SJSA1 (cell line): Measurements from ENCODE around the gene C6orf47. TPM values are rescaled to one million over a fixed set of nuclear protein-coding genes. Genes with fewer than 3 reads are reported as not detected.

Experiments
- DNase-seq, 2 experiments: peaks; one replicate each; pipeline ENCODE4 v3.0.0-alpha.2; 2015 to 2020; ENCODE audit warnings: low spot score in 2 of 2, low read depth in 1 of 2
- H3K27ac ChIP-seq: fragments of 250-450 bp; sonication (Bioruptor Pico); 2 replicates; pipeline ENCODE4 v1.5.1; 2020; ENCODE audit warnings: mild to moderate bottlenecking, moderate library complexity
- H3K27me3 ChIP-seq: fragments of 250-450 bp; sonication (Bioruptor Pico); replicated peaks from 2 replicates; pipeline ENCODE4 v1.5.1; 2020; ENCODE audit warnings: mild to moderate bottlenecking, moderate library complexity
- H3K36me3 ChIP-seq: fragments of 250-450 bp; sonication (Bioruptor Pico); 2 replicates; pipeline ENCODE4 v1.5.1; 2020; ENCODE audit warnings: mild to moderate bottlenecking
- H3K4me1 ChIP-seq: fragments of 250-450 bp; sonication (Bioruptor Pico); replicated peaks from 2 replicates; pipeline ENCODE4 v1.6.1; 2021; ENCODE audit warnings: mild to moderate bottlenecking
- H3K4me3 ChIP-seq: fragments of 250-450 bp; sonication (Bioruptor Pico); 2 replicates; pipeline ENCODE4 v1.5.1; 2020; ENCODE audit warnings: mild to moderate bottlenecking
- H3K9me3 ChIP-seq: fragments of 250-450 bp; sonication (Bioruptor Pico); replicated peaks from 2 replicates; pipeline ENCODE4 v1.5.1; 2020; ENCODE audit warnings: mild to moderate bottlenecking
- total RNA-seq: library from RNA; depleted of rRNA; stranded (reverse); fragments of >200 nt; shearing (Covaris generic); gene quantifications from 2 replicates; pipeline ENCODE4 v1.2.3, GENCODE V29; 2014

C6orf47 gene
- total RNA-seq, 1 experiment from 2014 or later = 23.7 TPM

- H3K4me1 ChIP-seq = peaks cover 11% of the 10 kb centered on the region
- peaks cover 16% of the 10 kb centered on the region for H3K36me3 ChIP-seq
- H3K9me3 ChIP-seq = no peaks in the 10 kb centered on the region; the same call in 1 of the 2 replicates
- no peak for DNase-seq
- H3K27me3 ChIP-seq = no peaks in the 10 kb centered on the region
- no peak overlapping the region for H3K27ac ChIP-seq
- no peak overlapping the region for H3K4me3 ChIP-seq
These were observed 17.4 kb upstream of the C6orf47 start for GRCh38 chr6:31677955-31678354.

GRCh38 chr6:31676904-31677303 is 16.3 kb upstream of the C6orf47 start:
- peaks cover 11% of the 10 kb centered on the region for H3K4me1 ChIP-seq
- no peaks in the 10 kb centered on the region for H3K27me3 ChIP-seq
- H3K9me3 ChIP-seq = no peaks in the 10 kb centered on the region; the same call in 1 of the 2 replicates
- H3K36me3 ChIP-seq = peaks cover 27% of the 10 kb centered on the region
- H3K4me3 ChIP-seq = no peak overlapping the region
- DNase-seq = no peak
- H3K27ac ChIP-seq = no peak overlapping the region

GRCh38 chr6:31676322-31676903 is 15.8 kb upstream of the C6orf47 start:
- no peak for DNase-seq
- Histone ChIP-seq H3K9me3 (no peaks in the 10 kb centered on the region; the same call in 1 of the 2 replicates), H3K4me1 (peaks cover 10% of the 10 kb centered on the region)

DNA sequence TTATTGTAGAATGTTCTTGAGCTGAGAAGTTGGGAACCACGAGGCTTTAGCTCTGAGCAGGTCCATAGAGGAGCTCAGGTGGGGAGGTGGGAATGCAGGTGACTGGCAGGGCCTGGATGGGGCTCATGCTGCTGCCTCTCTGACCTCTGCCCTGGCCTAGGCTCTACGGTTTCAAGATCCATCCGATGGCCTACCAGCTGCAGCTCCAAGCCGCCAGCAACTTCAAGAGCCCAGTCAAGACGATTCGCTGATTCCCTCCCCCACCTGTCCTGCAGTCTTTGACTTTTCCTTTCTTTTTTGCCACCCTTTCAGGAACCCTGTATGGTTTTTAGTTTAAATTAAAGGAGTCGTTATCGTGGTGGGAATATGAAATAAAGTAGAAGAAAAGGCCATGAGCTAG is 9.1 kb upstream of the C6orf47 start, which contains the start of gene LY6G5B:
Gene LY6G5B, plus strand, starts transcription at position 301 of the 400 bp plus-strand sequence. CDS start 975 bp downstream, outside the sequence.
- Histone ChIP-seq H3K4me1 (peaks cover 8% of the 10 kb centered on the region; the same call in 1 of the 2 replicates), H3K36me3 (peaks cover 81% of the 10 kb centered on the region), H3K4me3 (no peak within 1 kb of the TSS), H3K9me3 (no peaks in the 10 kb centered on the region), H3K27me3 (no peaks in the 10 kb centered on the region), H3K27ac (no peak within 1 kb of the TSS)
- no peak for DNase-seq

More at GRCh38 chr6:31676322-31676903, 15.8 kb upstream of the C6orf47 start:
- Histone ChIP-seq H3K27ac (no peak overlapping the region), H3K36me3 (peaks cover 32% of the 10 kb centered on the region), H3K4me3 (no peak overlapping the region), H3K27me3 (no peaks in the 10 kb centered on the region)

DNA sequence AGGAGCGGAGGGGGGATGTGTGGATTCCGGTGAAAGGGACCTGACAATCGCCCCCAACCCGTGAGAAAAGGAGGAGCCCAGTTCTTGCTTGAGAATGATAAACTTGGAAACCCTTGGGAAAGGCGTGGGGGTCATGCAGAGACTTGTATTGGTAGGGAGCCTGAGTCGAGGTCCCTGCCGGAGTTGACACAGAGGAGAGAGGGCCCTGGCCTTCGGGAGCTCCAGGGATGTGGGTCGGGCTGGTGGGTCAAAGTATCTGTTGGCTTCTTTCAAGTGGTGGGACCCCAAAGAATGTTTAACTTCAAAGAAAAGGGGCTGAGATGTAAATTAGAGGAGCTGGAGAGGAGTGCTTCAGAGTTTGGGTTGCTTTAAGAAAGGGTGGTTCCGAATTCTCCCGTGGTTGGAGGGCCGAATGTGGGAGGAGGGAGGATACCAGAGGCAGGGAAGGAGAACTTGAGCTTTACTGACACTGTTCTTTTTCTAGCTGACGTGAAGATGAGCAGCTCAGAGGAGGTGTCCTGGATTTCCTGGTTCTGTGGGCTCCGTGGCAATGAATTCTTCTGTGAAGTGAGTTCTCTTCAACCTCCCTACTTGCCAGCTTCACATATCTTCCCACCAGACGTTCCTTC is 5.9 kb upstream of the C6orf47 start:
- no peaks in the 10 kb centered on the region for H3K27me3 ChIP-seq
- peaks cover 22% of the 10 kb centered on the region for H3K4me1 ChIP-seq
- H3K4me3 ChIP-seq = peak overlapping the region; percentile 75
- H3K9me3 ChIP-seq = no peaks in the 10 kb centered on the region
- DNase-seq = peak in 1 of 2 experiments; percentile 9
- peaks cover 72% of the 10 kb centered on the region for H3K36me3 ChIP-seq
- H3K27ac ChIP-seq = peak overlapping the region; percentile 92

DNA sequence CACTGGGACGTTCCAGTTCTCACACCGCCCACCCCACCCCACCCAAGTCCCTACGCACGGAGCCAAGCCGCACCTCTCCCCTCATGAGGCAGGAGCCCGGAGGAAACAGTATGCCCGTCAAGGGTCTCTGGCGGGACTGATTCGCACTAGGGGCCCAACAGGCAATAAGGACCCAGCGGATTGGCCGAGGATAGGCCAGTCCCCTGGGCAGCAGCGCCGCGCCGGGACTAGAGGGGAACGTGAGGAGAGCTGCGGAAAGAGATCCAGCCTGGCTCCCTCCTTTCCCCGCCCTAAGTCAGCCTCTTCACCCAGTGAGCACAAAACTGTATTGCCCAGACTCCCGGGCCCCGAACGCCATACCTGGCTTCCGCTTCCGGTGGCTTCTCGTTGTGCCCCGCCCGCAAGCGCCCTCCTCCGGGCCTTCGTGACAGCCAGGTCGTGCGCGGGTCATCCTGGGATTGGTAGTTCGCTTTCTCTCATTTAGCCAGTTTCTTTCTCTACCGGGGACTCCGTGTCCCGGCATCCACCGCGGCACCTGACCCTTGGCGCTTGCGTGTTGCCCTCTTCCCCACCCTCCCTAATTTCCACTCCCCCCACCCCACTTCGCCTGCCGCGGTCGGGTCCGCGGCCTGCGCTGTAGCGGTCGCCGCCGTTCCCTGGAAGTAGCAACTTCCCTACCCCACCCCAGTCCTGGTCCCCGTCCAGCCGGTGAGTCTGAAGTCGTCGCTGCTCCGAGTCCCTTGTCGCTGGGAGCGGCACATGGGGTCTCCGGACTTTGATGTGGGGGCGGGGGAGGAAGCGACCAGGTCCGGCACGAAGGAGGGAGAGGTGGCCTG is 5.1 kb upstream of the C6orf47 start, which contains the start of gene CSNK2B:
Gene CSNK2B, plus strand, starts transcription at position 580 of the 836 bp plus-strand sequence. CDS start 752 bp downstream, outside the sequence.
- H3K27me3 ChIP-seq = no peaks in the 10 kb centered on the region
- H3K4me3 ChIP-seq = peak within 1 kb of the TSS; percentile 75
- H3K27ac ChIP-seq = peak within 1 kb of the TSS; percentile 92
- peak; percentile 97 to 98 for DNase-seq
- peaks cover 28% of the 10 kb centered on the region for H3K4me1 ChIP-seq
- H3K9me3 ChIP-seq = no peaks in the 10 kb centered on the region
- H3K36me3 ChIP-seq = peaks cover 64% of the 10 kb centered on the region

- Histone ChIP-seq H3K9me3 (no peaks in the 10 kb centered on the region), H3K4me1 (peaks cover 29% of the 10 kb centered on the region), H3K27me3 (no peaks in the 10 kb centered on the region), H3K27ac (peak within 1 kb of the TSS; percentile 92), H3K4me3 (peak within 1 kb of the TSS; percentile 75), H3K36me3 (peaks cover 57% of the 10 kb centered on the region)
- peak; percentile 90 to 92 for DNase-seq
These were observed 4.4 kb upstream of the C6orf47 start, which contains the start of gene GPANK1 for GRCh38 chr6:31664790-31665500. TSS of gene GPANK1 (minus strand) at chr6:31664997. CDS start at chr6:31664478, 519 bp downstream.

DNA sequence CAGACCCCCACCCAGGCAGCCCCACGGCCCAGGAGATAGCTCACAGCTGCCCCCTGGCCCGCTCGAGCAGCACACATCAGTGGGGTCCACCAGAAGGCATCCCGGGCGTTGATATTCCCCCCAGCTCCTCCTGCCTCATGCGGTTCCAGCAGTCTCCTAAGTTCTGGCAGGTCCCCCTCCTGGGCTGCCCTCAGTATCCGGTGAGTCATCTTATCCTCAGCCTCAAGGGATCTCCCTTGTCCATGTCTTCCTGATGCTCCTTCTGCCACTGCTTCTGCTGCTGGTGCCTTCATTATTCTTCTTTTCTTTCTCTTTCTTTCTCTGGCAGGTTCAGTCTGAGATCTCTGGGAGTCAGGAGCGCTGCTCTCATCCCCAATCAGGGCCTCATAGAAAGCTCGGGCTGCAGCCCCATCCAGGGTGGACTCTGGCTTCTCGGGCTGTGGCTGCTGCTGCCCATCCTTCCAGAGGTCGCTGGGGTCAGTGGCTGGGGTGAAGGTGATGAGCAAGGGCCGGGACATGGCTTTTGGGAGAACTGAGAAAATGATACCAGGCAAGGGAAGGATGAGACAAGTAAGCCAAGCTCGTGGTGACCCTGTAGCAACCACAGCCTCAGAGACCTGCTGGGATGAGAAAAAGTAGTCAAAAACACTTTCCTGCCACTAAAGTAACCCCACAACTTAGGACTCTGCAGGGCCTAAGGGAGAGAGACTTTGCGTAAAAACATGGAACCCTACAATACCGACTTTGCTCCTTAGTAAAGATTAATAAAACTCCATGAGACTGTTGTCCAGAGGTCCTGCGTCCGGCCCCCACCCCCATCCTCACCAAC is 3.6 kb upstream of the C6orf47 start:
- Histone ChIP-seq H3K9me3 (no peaks in the 10 kb centered on the region), H3K4me3 (peak overlapping the region; percentile 75), H3K27ac (peak overlapping the region; percentile 92), H3K36me3 (peaks cover 53% of the 10 kb centered on the region), H3K27me3 (no peaks in the 10 kb centered on the region), H3K4me1 (peaks cover 37% of the 10 kb centered on the region)
- DNase-seq = peak; percentile 58 to 75

GRCh38 chr6:31663126-31663960 is 2.8 kb upstream of the C6orf47 start:
- H3K9me3 ChIP-seq = no peaks in the 10 kb centered on the region
- peaks cover 49% of the 10 kb centered on the region for H3K36me3 ChIP-seq
- DNase-seq = no peak
- H3K4me1 ChIP-seq = peaks cover 41% of the 10 kb centered on the region
- H3K27ac ChIP-seq = no peak overlapping the region
- H3K27me3 ChIP-seq = no peaks in the 10 kb centered on the region
- no peak overlapping the region for H3K4me3 ChIP-seq

DNA sequence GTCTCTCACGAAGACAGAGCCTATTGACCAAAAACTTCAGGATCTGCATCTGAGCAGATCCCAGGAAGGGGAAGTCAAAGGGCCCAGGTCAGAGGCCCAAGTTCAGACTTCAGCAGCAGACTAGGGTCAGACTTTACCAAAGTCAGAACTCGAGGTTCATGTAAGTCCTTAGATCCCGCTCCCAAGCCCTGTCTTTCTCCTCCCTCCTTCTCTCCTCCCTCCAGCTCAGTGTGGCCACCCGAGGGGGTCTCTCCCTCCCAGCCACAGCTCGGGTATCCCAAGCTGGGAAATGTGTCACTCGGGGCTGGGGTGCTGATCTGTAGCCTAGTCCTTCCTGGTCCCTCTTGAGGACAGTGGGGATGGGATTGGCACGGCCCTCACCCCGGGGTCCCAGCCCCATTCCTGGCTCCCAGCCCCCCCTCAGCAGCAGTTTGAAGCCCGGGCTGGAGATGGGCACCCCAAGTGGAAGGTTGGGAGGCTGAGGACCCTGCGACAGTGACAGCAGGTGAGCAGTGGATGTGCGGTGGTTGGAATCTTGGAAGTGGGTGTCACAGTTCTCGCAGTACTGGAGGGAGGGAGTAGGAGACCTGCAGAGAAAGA is 1.6 kb upstream of the C6orf47 start:
- DNase-seq = no peak
- Histone ChIP-seq H3K27ac (no peak overlapping the region), H3K9me3 (no peaks in the 10 kb centered on the region), H3K36me3 (peaks cover 49% of the 10 kb centered on the region), H3K4me3 (no peak overlapping the region), H3K27me3 (no peaks in the 10 kb centered on the region), H3K4me1 (peaks cover 40% of the 10 kb centered on the region)

DNA sequence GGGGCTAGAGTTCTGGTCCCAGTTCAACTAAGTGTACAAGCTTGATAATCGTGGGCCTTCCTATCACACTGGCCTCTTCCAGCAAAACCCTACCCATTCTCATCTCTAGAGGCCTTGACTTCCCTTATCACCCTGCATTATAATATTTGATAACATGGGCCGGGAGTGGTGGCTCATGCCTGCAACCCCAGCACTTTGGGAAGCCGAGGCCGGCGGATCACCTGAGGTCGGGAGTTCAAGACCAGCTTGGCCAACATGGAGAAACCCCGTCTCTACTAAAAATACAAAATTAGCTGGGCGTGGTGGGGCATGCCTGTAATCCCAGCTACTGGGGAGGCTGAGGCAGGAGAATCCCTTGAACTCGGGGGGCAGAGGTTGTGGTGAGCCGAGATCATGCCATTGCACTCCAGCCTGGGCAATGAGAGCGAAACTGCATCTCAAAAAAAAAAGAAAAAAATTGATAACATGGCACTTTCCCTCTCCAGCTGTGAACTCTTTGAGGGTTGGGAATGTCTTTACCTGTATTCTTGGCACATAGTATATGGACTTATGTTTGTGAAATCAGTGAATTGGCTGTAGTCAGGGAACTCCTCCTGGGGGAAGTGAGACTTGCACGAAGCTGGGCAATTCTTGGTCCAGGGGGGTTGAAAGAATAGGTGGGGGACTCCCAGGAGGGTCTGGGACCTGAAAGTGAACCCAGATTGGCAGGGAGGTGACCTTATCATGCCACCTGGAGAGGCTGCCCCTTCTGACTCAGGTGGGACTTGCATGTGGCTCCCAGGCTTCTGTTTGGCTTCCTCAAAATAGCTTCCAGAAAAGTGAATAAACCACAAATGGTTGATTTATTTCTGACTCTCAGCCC is 915 bp upstream of the C6orf47 start:
- peaks cover 33% of the 10 kb centered on the region for H3K4me1 ChIP-seq
- H3K27me3 ChIP-seq = no peaks in the 10 kb centered on the region
- H3K4me3 ChIP-seq = peak overlapping the region; percentile 56
- H3K9me3 ChIP-seq = no peaks in the 10 kb centered on the region
- H3K36me3 ChIP-seq = peaks cover 42% of the 10 kb centered on the region
- no peak overlapping the region for H3K27ac ChIP-seq
- no peak for DNase-seq
